ENCODE data around the gene ABI3.
A peak's percentile ranks its signal among the peaks of the same experiment; 100 is the strongest.

The ABI3 gene

DNA sequence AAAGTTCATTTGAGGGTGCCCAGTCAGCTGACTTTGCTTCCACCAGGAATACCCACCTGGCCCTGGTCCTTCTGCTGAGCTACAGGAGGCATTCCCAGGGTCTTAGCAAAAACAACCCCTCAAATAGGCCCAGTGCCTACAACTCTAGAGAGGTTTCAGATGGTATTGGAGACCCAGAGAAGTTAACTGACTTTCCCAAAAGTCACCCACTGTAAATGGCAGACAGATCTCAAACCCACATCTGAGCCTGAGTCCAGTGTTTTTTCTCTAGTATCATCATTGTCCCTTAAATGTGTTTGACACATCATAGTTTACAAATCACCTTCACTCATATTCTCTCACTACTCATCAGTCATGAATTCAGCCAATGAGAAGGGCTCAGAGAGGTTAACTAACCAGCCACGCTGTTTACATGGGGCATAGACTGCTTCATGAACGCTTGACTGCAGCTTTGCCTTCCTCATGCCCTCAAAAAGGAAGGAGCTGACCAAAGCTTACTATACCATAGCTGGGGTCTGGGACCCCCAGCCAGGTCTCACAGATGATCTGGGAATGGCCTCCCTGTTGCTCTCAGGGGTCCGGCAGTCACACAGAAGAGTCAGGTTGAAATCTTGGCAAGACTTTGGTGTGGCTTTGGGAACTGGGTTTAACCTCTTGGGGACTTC is 16.4 kb downstream of the ABI3 start:
- DNase-seq, result no peak

DNA sequence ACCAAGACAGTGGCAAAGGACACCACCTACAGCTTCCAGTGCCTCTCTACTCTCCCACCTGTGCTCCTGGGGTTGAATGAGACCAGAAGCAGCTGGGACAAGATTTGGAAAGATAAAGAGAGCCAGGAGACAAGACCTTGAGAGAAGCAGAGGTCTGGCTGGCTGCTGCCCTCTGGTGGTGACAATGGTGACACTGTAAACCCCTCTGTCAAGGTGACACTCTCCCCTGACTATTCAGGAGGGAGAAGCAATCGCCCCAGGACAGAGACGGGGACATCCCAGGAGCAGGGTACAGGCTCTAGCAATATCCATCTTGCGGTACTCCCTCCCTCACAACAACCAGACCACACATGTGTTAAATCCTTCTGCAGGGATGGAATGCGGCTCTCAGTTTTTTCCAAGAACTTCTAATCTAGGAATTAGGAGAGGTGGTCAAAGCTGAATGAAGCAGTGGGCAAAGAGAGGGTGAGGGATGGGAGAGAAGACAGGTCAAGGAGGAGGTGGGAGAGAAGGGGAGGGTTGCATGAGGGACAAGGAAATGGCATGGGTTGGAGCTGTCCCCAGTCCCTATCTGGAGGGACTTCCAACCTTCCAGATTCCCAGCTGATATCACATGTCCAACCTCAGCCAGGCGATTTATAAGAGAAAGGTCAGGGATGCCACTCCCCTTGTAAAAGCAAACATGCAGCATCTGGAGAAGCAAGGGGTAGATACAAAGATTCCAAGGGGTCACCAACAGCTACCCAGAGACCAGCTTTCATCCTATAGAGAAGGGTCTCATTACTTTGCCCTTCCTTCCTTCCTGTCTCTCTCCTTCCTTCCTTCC is 17.1 kb downstream of the ABI3 start:
- DNase-seq, result peak; percentile 3

DNA sequence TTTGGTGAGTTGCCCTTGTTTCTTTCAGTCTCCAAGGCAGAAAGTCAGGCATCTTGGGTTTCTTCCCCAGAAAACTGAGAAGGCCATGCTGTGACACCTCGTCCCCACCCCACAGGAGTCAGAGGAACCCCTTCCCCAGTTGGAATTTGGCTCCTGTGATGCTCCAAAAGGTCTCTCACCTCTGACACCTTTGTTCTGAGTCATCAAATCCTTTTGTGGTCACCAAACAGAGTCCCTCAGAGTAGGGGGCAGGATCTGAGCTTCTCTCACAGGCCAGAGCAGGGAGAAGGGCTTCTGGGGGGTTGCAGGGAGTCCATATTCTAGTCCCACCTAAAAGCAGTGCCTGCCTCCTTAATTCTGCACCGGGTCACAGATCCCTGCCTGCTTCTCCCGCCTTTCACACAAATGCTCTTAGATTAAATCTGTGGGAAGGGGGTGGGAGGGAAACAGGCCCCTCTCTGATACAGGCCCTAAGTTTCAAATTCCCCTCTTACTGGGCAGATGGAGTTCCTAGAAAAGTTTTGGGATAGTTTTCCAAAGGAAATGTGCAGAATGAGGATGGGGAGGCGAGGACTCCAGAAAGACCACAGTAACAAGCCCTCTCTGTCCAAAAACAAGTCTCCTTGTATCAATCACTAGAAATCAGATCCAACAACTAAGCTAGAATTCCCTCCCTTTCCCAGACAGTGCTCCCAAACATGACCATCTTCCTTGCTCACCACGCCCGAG is 18.7 kb downstream of the ABI3 start:
- no peak for DNase-seq

DNA sequence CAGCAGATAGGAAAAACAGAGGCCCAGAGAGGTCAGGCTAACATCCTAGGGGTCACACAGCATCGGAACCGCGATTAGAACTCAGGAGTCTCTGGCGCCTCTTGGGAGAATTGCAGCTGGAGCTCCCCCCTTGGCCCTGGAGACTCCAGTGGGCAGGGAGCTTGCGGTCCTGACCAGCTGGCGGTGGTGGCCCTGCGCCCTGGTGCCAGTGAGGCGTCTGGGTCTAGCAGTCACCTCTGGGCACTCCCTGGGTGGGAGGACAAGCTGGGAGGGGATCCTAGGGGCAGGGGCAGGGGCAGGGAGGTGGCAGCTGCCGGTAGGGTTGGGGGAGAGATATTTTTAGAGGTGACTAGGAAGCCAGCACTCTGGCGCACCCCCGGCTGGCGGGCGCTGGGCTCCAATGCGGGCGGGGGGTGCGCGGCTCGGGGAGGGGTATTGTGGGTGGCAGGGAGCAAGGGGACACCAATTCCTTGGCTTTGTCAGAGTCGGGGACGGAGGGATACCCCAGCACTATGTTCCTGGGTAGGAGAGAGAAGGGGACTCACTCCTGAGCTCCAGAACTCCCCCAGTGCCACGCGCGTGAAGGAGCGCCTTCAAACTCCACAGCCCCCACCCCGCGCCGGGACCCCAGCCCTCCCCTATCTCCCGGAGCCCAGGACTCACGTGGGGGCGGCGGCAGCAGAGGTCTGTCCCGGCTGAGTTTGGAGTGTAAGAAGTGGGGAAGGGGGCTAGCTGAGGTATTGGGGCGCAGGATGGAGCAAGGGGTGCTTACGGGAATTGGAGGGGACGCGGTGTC is 19.5 kb downstream of the ABI3 start:
- no peak for DNase-seq

DNA sequence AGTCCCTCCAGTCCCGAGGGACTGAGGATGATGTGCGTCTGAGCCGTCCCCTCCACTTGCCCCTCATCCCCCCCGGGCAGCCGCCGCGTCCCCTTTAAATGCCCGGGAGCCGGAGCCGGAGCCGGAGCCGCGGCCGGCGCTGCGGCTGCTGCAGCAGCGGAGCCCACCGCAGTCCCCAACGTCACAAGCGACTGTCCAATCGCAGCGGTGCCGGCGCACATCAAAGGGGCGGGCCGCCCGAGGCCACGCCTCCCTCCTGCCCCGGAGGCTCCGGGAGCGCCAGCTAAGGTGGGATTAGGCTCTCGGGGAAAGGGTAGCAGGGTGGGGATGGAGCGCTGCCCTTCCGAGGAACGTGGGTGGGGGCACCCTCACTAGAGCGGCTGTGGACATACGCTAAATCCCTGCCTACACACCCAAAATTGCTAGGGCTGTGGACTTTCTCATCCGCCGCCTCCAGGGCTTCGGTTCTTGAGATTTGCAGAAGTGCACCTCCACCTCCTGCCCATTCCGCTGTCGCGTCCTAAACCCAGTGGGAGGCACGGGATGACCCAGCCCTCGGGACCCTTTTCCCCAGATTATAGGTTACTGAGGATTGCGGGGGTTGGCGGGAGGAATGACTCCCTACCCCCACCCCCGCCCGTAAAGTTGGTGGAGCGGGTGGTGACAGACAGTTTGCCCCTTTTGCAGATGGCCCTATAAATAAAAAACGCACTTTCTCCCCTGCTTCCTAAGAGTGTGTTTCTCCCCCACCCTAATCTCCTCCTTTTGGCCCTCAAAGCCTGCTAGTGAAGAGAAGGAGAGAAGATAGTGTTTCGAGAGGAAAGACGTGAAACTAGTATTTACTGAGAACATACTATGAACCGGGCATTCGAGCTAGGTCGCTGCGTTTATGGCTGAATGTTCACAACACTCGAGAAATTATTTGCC is 20.4 kb downstream of the ABI3 start, which contains the start of gene PHOSPHO1:
Gene PHOSPHO1 (minus strand): TSS at position 152 of the 927 bp plus-strand sequence. CDS start 4,096 bp downstream, outside the sequence.
- no peak for DNase-seq

DNA sequence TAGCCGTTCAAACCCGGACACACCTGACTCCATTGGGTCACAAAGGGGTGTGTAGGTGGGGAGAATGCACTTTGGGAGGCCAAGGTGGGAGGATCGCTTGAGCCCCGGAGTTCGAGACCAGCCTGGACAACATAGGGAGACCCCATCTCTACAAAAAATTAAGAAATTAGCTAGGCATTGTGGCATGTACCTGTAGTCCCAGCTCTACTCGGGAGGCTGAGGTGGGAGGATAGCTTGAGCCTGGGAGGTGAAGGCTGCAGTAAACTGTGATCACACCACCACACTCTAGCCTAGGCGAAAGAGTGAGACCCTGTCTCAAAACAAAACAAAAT is 21.0 kb downstream of the ABI3 start:
- DNase-seq, result no peak

- no peak for DNase-seq
Measured at GRCh38 chr17:49234509-49235080, 24.1 kb downstream of the ABI3 start.

DNA sequence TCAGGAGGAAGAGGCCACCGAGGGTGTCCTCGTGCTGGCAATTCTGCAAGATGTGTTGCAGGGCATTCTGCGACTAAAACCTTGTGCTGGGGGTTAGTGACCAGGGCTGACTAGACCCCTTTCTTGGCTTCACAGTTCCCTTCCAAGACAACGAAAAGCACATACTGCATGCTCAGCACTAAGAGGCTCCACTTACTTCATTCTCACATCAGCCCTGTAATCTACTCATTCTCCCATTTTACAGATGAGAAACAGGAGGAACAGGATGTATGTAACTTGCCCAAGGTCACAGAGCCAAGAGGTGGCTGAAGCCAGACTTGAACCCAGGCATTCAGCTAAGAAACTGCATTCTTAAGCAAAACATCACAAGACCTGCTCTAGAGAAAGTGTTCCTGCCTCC is 25.4 kb downstream of the ABI3 start:
- no peak for DNase-seq

DNA sequence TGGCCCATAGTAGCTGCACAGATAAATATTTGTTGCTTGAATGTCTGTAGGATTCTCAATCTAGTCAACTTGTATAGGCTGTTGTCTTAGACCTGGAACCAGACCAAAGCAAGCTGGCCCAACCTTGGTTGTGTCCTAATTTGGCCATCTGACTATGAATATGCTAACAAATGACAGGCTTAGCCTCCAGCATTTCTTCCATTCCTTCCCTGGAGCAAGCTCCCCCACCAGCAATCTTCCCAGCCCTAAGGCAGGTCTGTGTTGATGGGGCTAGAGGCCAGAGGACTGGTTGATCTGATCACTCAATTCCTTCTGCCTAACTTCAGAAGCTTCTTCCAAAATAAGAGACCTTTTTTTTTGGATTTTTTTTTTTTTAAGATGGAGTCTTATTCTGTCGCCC is 29.5 kb downstream of the ABI3 start:
- DNase-seq, result no peak

- no peak for DNase-seq
Measured at GRCh38 chr17:49240619-49241018, 30.1 kb downstream of the ABI3 start.

- DNase-seq, result no peak
Measured at GRCh38 chr17:49241040-49241439, 30.5 kb downstream of the ABI3 start.

DNA sequence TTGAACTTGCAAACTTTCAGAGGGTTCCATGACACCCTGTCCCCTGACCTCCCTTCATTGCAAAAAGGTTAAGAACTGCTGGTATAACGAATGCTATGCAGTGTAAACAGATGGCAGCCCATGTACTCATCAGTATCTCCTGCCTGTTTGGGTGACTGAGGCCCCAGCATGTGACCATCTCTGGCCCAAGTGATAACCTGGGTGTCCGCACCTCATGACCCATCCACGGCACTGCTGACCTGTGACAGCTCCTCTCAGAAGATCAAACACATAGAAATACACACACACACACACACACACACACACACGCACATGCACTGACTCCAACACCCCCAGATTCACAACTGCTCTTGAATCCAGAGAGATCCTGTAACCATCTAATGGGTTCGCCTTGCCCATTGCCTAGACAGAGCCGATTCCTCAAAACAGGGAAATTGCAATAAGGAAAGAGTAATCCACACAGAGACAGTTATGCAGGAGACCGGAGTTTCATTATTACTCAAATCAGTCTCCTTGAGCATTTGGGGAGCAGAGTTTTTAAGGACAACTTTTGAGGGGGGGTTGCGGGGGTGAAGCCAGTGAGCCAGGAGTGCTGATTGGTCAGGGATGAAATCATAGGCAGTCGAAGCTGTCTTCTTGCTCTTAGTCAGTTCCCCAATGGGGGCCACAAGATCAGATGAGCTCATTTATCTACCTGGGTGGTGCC is 31.3 kb downstream of the ABI3 start:
- DNase-seq, result no peak

- no peak for DNase-seq
Measured at GRCh38 chr17:49242813-49243212, 32.3 kb downstream of the ABI3 start.

GRCh38 chr17:49244839-49245238 is 34.3 kb downstream of the ABI3 start:
- no peak for DNase-seq

DNA sequence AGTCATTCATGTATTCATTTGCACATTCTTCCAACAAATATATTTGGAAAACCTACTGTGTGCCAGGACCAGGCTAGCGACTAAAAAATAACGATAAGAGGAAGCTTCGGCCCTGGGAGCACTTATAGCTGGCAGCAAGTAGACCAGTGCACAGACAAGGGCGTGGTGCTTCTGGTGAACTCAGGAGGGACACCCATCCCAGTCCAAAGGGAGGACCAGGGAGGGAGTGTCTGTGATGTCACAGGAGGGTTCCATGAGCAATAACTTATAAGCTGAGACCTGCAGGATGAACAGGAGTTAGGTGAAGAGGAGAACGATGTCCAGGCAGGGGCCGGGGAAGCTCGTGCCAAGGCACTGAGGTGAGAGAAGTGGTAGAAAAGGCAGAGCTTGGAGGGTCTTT is 37.4 kb downstream of the ABI3 start:
- DNase-seq, result no peak

DNA sequence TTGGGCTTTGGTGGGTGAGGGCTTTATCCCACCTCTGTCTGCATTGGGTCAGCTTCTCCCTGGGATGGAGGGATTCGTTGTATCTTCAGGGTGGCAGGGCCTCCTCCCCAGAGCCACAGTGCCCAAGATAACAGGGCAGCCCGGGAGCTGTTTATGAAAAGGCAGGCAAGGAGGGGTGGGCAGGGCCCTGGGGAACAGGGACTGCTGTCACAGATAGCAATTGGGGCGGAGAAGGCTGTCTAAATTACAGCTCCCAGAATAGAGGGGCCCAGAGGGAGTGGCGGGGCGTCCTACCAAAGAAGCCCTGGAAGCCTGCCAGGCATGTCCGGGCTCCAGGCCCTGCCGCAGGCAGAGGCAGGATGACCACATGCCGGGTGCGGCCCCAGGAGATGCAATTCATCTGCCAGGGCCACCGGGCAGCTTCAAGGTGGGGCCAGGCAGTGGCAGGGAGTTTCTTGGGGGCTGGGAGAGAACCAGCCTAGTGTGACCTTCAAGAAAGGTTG is 38.8 kb downstream of the ABI3 start:
- no peak for DNase-seq

- DNase-seq, result no peak
Measured at GRCh38 chr17:49249890-49250522, 39.5 kb downstream of the ABI3 start.

GRCh38 chr17:49252148-49252695 is 41.7 kb downstream of the ABI3 start:
- peak; percentile 77 for DNase-seq

DNA sequence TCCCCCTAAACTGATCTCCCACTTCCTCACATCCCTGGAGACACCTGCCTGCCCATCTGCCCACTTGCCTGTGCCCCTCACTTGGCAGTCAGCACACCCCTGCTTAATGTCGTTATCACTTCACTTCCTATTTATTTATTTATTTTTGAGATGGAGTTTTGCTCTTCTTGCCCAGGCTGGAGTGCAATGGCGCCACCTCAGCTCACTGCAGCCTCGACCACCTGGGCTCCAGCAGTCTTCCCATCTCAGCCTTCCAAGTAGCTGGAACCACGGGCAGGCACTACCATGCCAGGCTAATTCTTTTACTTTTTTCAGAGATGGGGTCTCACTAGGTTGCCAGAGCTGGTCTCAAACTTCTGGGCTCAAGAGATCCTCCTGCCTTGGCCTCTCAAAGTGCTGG is 43.6 kb downstream of the ABI3 start:
- no peak for DNase-seq

DNA sequence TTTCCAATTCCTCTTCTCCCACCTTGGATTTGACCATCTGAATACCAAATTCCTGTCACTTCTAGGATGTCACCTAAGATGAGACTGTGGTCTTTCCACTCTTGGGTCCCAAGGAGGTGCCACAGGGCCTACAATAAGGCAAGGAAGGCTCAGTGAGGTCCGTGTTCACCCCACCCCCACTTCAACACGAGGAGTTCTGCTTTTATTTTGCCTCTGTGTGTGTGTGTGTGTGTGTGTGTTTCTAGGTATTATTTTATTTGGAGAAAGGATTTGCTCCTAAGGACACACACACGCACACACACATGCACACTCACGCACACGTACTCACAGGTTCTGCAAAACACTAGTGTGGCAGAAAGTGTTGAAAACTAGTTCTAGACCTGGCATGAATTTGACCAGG is 44.6 kb downstream of the ABI3 start:
- no peak for DNase-seq

Measured in GF-D8 (cell line).